Type B pancreatic cell (in vitro differentiated cells): Measurements from ENCODE around the gene C16orf89. TPM values are rescaled to one million over a fixed set of nuclear protein-coding genes. Genes with fewer than 3 reads are reported as not detected.

Experiments used
- DNase-seq: peaks from one replicate; pipeline ENCODE4 v3.0.0; 2021; ENCODE audit warnings: mixed read lengths; ENCODE audit not compliant: unreplicated experiment; ENCODE audit errors: extremely low spot score
- H3K27ac Mint-ChIP-seq: 2 replicates; pipeline ENCODE4 v1.8.0; 2021; ENCODE audit warnings: mild to moderate bottlenecking, mixed read lengths
- H3K27me3 Mint-ChIP-seq: 2 replicates; pipeline ENCODE4 v1.8.0; 2021; ENCODE audit warnings: mixed read lengths
- H3K36me3 Mint-ChIP-seq: 2 replicates; pipeline ENCODE4 v1.8.0; 2021; ENCODE audit warnings: mixed read lengths
- H3K4me1 Mint-ChIP-seq: one replicate; pipeline ENCODE4 v1.8.0; 2021; ENCODE audit warnings: mixed read lengths; ENCODE audit not compliant: unreplicated experiment
- H3K4me3 Mint-ChIP-seq: 2 replicates; pipeline ENCODE4 v1.8.0; 2021; ENCODE audit warnings: mild to moderate bottlenecking, mixed read lengths
- H3K9me3 Mint-ChIP-seq: 2 replicates; pipeline ENCODE4 v1.8.0; 2021; ENCODE audit warnings: mixed read lengths
- CTCF ChIP-seq: fragments of 200-600 bp; sonication (generic); conservative IDR thresholded peaks from 2 replicates; pipeline ENCODE4 v1.5.0; 2021; ENCODE audit warnings: antibody characterized with exemption, mild to moderate bottlenecking
- total RNA-seq: library from RNA; stranded (reverse); gene quantifications from 2 replicates; pipeline ENCODE4 v1.2.1, GENCODE V29; 2021; ENCODE audit warnings: low replicate concordance

C16orf89 gene
- total RNA-seq, 1 donor from 2014 or later, result 0.75 TPM

DNA sequence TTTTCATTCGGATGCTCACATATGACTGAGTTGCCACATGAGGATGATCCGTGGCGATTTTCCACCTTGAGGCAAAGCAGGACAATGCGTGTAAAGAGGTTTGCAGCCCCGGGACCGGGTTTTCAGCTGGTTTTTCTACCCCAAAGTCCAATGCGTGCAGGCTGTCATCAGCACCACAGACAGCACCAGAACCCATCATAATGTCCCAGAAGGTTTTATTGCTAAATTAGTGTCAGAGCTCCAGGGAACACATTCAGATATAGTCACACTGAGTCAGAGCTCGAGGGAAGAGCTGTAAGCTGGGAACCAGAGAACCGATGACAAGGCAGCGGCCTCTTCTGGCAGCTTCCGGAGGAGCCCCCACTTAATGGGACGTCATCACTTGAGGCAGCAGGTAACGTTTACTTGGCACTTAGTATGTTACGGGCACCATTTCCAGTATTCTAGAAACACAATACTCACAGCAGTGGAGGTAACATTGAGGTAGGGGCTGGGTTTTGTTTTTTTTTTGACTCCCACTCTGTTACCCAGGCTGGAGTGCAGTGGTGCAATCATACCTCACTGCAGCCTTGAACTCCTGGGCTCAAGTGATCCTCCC lies 23.1 kb downstream of the C16orf89 start:
- no peak overlapping the region for H3K27ac Mint-ChIP-seq
- DNase-seq, result no peak

GRCh38 chr16:5041600-5042133 lies 24.1 kb downstream of the C16orf89 start:
- no peak for TF ChIP-seq CTCF
- Mint-ChIP-seq H3K36me3 (no peaks in the 10 kb centered on the region), H3K4me1 (no peaks in the 10 kb centered on the region), H3K27ac (no peak overlapping the region), H3K27me3 (peaks cover 26% of the 10 kb centered on the region), H3K4me3 (no peak overlapping the region), H3K9me3 (no peaks in the 10 kb centered on the region)
- no peak for DNase-seq

More for the DNA sequence above, 23.1 kb downstream of the C16orf89 start:
- peaks cover 23% of the 10 kb centered on the region for H3K27me3 Mint-ChIP-seq
- no peaks in the 10 kb centered on the region for H3K36me3 Mint-ChIP-seq
- H3K4me3 Mint-ChIP-seq, result no peak overlapping the region
- H3K9me3 Mint-ChIP-seq, result no peaks in the 10 kb centered on the region
- peak; percentile 23 for TF ChIP-seq CTCF
- no peaks in the 10 kb centered on the region for H3K4me1 Mint-ChIP-seq

DNA sequence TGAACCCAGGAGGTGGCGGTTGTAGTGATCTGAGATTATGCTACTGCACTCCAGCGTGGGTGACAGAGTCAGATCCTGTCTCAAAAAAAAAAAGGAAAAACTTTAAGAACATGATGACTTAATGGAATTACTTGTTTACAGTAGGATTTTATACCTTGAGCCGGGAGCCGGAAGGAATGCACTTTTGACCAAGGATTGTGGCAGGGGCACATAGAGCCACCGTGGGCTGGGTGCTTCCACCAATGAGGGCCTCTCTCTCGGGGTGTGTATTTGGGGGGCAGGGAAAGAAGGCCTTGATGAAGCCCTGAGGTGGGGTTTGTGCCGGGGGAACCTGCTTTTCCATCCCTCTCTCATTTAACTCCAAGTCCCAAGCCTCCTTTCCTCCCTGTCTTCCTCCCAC lies 25.3 kb downstream of the C16orf89 start:
- no peaks in the 10 kb centered on the region for H3K36me3 Mint-ChIP-seq
- H3K9me3 Mint-ChIP-seq, result no peaks in the 10 kb centered on the region
- no peak for DNase-seq
- H3K27me3 Mint-ChIP-seq, result peaks cover 27% of the 10 kb centered on the region
- no peak overlapping the region for H3K4me3 Mint-ChIP-seq
- no peak overlapping the region for H3K27ac Mint-ChIP-seq
- H3K4me1 Mint-ChIP-seq, result no peaks in the 10 kb centered on the region
- TF ChIP-seq CTCF, result no peak

- no peak overlapping the region for H3K4me3 Mint-ChIP-seq
- DNase-seq, result no peak
- no peaks in the 10 kb centered on the region for H3K36me3 Mint-ChIP-seq
- peaks cover 12% of the 10 kb centered on the region for H3K4me1 Mint-ChIP-seq
- H3K9me3 Mint-ChIP-seq, result no peaks in the 10 kb centered on the region
- H3K27ac Mint-ChIP-seq, result peak overlapping the region; percentile 47
- peaks cover 18% of the 10 kb centered on the region for H3K27me3 Mint-ChIP-seq
- no peak for TF ChIP-seq CTCF
Measured at GRCh38 chr16:5036228-5037156, 29.3 kb downstream of the C16orf89 start.

GRCh38 chr16:5035909-5036227 lies 29.9 kb downstream of the C16orf89 start:
- no peaks in the 10 kb centered on the region for H3K9me3 Mint-ChIP-seq
- H3K27ac Mint-ChIP-seq, result peak overlapping the region; percentile 32
- no peak for DNase-seq
- no peak for TF ChIP-seq CTCF
- H3K27me3 Mint-ChIP-seq, result peaks cover 12% of the 10 kb centered on the region
- H3K36me3 Mint-ChIP-seq, result no peaks in the 10 kb centered on the region
- peaks cover 12% of the 10 kb centered on the region for H3K4me1 Mint-ChIP-seq
- H3K4me3 Mint-ChIP-seq, result peak overlapping the region; percentile 82
